ENCODE data around the gene PEAK3. TPM values are rescaled to one million over a fixed set of nuclear protein-coding genes. Genes with fewer than 3 reads are reported as not detected.
A peak's percentile ranks its signal among the peaks of the same experiment; 100 is the strongest.

PEAK3 gene
- total and polyA plus RNA-seq, 10 of the 15 experiments (the other 5 are each of a cell fraction or from before 2014, with no cell fraction given) = 0.03 to 0.10 (median 0.05) TPM; not detected in 7

- no peak for TF ChIP-seq NR2F1 (conservative IDR thresholded peaks at IDR 0.05)
- no peak for TF ChIP-seq HDAC2 (IDR thresholded peaks at IDR 0.05)
- 0 out of 2 replicates have a peak, but pooled peaks have one; percentile 28 for TF ChIP-seq HDGF (IDR thresholded peaks at IDR 0.05)
- no peak for TF ChIP-seq HDAC6 (IDR thresholded peaks at IDR 0.05; ENCODE audit: unreplicated experiment)
- no peak for TF ChIP-seq MAX (IDR thresholded peaks at IDR 0.05; ENCODE audit: low read depth, low read length)
- TF ChIP-seq POLR2AphosphoS2 (IDR thresholded peaks at IDR 0.05; ENCODE audit: low read depth, low read length) = peak; percentile 47; the same call in 1 of the 2 replicates
- TF ChIP-seq FOXK2 (IDR thresholded peaks at IDR 0.05) = no peak
- WGBS (ENCODE audit: insufficient coverage, insufficient replicate concordance, low lambda C conversion rate, missing lambda C conversion rate) = over 99% methylated on average over 27 of the region's 32 CpGs
- no TSS peak for BruUV-seq (replicated peaks)
- ChIA-PET RAD21 (ENCODE audit: unreplicated experiment) (interaction anchor here (0.6 kb wide), 1 partner anchor 207 kb away, joined by 4 read pairs; no protein-coding TSS in a partner anchor), POLR2A (interaction anchor here (0.5 kb wide), 1 partner anchor 105 kb away, joined by 3 read pairs; no protein-coding TSS in a partner anchor), CTCF (interaction anchor here (1.1 kb wide), 1 partner anchor 52 kb away, joined by 3 read pairs; no protein-coding TSS in a partner anchor), SMC1A (ENCODE audit: uncharacterized antibody, unreplicated experiment) (no interaction called here)
- H4K20me1 ChIP-seq (ENCODE audit: control insufficient read depth, insufficient read depth) = no peaks in the 10 kb centered on the region
- H3K27ac ChIP-seq (ENCODE audit: control insufficient read depth, insufficient read depth) = no peak overlapping the region
- no peak overlapping the region for H3K4me2 ChIP-seq (ENCODE audit: control insufficient read depth, insufficient read depth)
- intact Hi-C loops (cut with micrococcal nuclease; ENCODE audit: unreplicated experiment) (no loop called here), in situ Hi-C loops (cut with MboI) (no loop called here)
- no peak overlapping the region for H2AFZ ChIP-seq (ENCODE audit: control insufficient read depth, low read depth, low read length)
- H3K9me3 ChIP-seq (replicated peaks; ENCODE audit: control insufficient read depth, insufficient read depth, low read length) = no peaks in the 10 kb centered on the region
- H3K27me3 ChIP-seq (replicated peaks in 1 of 2; ENCODE audit: control insufficient read depth in 2 of 2, insufficient read depth in 2 of 2, low read length in 1 of 2) = no peaks in the 10 kb centered on the region
- no peaks in the 10 kb centered on the region for H3K79me2 ChIP-seq (ENCODE audit: control insufficient read depth, insufficient read depth, low read length)
- no peaks in the 10 kb centered on the region; the same call in 1 of the 2 replicates for H3K4me1 ChIP-seq (ENCODE audit: control insufficient read depth, insufficient read depth, low read length)
- H3K36me3 ChIP-seq (ENCODE audit: control insufficient read depth in 2 of 2, insufficient read depth in 2 of 2, low read length in 1 of 2) = peaks cover 0 to 45% of the 10 kb centered on the region in 2 experiments; a peak in 3 of 4 replicates
- DNase-seq (ENCODE audit: low read depth, low spot score) (no peak), ATAC-seq (no peak), FAIRE-seq (no peak)
- no peak overlapping the region for H3K4me3 ChIP-seq
- no peak overlapping the region for H3K9ac ChIP-seq (ENCODE audit: control insufficient read depth, insufficient read depth, low read length)
Measured at GRCh38 chr19:2225415-2226050, 56.4 kb downstream of the PEAK3 start.
